HG03039 (cell line): Measurements from ENCODE around the gene MGMT.

Experiments
- ATAC-seq: cut with Tn5 transposase; IDR thresholded peaks from one replicate; pipeline ENCODE4 v1.9.1; 2021; ENCODE audit warnings: mild to moderate bottlenecking, moderate library complexity; ENCODE audit not compliant: unreplicated experiment

Gene MGMT

GRCh38 chr10:129767751-129768150 is 300.7 kb downstream of the MGMT start:
- no peak for ATAC-seq

DNA sequence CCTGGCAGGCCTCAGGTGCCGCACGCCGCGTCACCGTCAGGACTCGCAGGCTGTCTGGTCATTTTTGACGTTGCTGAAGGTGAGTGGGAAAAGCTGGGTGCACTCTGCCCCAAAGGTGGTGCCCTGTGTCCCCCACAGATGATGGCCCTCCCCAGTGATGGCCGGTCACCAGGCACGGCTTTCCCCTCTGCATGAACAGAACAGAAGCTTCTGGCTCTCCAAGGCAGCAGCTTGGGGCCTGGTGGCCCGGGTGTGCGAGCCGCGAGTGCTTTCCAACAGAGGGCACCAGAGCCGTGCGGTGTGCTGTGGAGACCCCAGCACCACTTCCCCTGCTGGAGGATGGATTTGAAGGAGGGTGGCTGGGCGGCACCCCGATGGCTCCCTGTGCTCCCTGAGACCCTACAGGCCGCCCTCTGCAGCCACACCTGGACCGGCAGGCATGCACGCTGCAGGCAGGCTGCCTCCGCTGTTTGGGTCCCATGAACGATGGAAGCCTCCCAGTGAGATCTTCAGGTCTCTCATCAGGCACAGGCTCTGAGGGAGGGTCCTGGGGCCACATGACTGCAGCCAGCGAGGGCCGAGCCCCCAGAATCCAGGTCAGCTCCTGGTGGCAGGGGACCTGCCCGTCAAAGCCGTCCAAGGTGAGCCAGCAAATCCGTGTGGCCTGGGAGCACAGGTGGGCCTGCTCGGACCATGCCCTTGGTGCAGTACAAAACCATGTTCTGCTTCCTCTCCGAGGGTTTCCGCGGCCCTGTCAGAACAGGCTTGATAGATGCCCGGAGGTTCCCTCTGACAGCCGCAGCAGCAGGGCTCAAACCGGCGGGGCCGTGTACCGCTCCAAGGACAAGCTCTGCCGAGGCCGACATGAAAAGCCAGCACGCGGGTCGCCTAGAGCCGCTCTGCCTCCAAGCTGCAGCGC is 301.7 kb downstream of the MGMT start:
- no peak for ATAC-seq

DNA sequence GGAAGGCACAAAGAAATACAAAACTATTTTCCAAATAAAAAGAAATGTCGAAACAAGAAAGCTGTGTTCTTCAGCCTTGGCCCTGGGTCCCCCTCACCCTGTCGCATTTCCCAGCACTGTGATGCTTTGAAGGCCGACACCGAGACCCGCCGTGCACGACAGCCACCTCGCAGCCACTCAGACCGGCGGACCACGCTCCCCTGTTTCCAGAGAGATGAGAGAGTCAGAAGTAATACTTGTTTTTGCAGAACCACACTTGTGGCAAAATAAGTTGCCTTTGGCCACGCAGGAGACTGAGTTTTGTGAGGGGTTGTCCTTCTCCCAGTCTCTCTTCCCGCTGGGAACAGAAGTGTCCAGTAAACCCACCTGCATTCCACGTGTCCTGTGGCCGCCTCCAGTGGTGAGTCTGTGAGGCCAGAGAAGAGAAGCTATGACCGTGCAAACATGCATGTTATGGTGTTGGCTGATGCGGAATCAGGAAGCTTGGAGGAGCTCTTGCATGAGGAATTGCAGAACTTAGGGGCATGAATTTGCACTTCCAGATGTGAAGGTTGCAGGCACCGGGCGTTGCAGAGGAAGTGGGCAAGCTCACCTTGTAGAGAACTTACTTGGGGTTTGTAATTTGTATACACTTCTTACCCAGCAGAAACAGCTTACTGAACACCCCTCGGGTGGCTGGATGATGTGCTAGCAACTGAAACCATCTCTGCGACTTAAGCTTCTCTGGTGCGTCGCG is 302.5 kb downstream of the MGMT start:
- ATAC-seq, result no peak

DNA sequence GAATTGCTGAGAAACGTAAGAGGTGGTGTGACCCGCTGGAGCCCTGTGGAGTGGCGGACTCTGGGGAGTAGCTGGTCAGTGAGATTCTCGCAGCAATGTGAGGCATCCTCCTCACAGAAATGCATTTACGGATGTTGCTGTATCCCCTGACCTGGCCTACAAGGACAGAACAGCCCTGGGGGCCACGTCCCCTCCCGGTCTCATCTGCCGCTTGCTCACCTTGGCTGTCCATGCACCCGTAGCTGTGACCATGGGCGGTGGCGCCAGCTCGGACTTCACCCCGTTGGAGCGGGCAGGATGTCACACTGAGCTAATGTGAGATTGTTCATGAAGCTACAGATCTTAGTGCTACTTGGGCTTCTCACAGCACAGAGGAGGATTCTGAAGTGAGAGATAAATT is 303.2 kb downstream of the MGMT start:
- ATAC-seq, result no peak

GRCh38 chr10:129771024-129771423 is 304.0 kb downstream of the MGMT start:
- ATAC-seq, result no peak

- no peak for ATAC-seq
Measured at GRCh38 chr10:129771576-129771975, 304.5 kb downstream of the MGMT start.

GRCh38 chr10:129771991-129772431 is 305.0 kb downstream of the MGMT start:
- ATAC-seq, result no peak

DNA sequence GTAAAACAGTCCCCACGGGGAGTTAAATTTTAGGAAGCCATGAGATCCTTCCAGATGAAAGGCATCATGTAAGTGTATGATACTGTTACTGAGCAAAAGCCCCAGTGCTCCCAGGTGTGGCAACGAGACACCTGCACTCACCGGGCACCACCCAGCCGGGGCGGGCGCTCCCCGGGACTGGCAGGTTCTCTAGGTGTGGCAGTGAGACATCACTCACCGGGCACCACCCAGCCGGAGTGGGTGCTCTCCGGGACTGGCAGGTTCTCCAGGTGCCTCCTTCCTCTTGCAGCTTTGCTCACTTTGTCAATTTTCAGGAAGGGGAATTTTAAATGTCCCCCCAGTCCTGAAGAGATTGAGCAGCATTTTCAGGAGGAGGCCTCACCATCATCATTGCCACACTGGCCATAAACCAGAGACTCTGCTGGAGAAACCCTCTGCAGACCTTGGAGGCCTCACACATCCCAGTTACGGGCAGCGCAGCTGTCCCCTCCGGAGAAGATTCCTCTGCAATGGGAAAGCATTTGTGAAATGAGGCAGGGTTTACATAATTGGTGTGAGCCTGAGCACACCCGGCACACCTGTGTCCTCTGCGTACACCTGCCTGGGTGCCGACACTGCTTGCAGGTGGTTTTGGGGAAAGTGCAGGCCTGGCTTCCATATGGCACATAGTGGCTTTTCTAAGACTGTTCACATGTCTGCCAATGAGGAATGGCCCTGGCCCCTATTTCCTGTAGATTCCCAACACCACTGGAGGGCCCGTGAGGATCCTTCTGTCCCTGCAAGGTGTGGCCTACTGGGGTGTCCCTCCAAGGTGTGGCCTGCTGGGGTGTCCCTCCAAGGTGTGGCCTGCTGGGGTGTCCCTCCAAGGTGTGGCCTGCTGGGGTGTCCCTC is 305.7 kb downstream of the MGMT start:
- ATAC-seq, result no peak

DNA sequence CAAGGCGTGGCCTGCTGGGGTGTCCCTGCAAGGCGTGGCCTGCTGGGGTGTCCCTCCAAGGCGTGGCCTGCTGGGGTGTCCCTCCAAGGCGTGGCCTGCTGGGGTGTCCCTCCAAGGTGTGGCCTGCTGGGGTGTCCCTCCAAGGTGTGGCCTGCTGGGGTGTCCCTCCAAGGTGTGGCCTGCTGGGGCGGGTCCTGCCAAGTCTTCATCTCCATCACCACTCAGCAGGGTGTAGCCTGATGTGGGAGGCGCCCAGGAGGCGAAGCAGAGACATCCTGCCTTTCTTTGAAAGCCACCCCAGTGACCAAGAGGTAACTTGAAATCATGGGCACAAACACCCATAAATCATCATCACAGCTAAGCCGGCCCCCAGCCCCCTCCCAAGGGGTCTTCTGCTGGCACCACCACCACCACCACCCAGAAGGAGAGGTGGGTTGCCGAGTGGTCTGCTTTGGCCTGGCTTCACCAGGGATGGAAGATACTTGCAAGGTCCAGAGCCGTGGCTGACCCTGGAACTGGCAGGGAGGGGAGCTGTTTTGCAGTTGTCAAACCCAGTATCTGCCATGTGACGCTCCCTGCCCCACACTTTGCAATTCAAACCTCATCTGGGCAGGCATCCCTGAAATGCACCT is 306.4 kb downstream of the MGMT start:
- no peak for ATAC-seq

DNA sequence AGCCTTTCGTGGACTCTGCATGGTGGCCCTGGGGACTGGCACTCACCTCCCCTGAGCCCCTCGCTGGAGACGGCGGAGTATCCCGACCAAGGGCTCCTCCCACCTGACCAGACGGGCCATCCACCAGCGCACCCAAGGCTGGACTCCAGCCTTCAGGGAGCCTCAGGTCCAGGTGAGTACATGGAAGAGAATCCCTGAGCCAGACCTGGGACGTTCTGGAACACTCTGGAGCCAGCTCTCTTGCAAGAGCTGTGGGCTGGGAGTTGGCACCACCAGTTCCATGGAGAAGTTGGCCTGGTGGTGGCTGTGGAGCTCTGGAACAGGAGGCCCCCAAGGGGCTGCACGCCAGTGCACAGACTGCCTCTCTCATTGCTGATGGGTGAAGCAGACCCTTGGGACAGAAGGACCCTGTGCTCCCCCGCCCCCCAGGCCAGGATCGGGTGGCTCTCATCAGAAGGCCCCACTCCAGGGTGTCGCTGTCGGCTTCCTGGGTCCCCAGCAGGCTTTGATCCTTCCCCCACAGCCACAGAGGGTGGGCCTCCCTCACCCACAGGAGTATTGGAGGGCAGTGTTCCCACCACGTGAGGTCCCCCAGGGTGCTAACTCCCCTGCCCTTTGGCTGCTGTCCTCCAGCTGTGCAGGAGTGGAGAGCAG is 307.2 kb downstream of the MGMT start:
- ATAC-seq, result no peak

DNA sequence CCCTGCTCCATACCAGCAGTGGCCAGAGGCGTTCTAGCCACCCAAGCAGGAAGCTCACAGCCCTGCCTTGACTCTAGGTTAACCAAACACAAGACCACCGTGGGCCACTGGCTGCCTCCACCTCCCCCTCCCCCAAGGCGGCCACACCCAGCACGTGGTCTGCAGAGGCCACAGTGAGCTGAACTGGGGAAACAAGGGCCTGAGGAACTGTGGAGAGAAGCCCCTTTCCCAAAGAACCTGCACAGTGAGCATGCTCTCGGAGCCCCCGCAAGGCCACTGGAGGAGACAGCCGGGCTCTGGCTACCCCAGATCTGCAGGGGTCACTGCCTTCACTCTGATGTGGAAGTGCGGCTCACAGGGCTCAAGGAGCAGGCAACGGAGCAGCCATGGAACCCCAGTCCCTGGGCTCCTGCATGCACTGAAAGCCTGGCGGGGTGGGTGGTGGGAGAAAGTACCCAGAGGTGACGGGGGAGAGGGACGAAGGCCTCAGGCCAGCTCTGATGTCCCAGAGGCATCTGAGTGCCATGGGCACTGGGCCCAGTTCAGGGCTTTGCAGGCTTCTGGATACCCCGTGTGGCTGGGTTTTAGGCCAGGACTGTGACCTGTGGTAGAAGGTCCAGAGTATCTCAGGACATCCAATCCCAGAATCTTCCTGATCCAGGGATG is 307.8 kb downstream of the MGMT start:
- ATAC-seq, result no peak

- no peak for ATAC-seq
Measured at GRCh38 chr10:129775681-129776080, 308.6 kb downstream of the MGMT start.

- no peak for ATAC-seq
Measured at GRCh38 chr10:129777687-129778086, 310.6 kb downstream of the MGMT start.

DNA sequence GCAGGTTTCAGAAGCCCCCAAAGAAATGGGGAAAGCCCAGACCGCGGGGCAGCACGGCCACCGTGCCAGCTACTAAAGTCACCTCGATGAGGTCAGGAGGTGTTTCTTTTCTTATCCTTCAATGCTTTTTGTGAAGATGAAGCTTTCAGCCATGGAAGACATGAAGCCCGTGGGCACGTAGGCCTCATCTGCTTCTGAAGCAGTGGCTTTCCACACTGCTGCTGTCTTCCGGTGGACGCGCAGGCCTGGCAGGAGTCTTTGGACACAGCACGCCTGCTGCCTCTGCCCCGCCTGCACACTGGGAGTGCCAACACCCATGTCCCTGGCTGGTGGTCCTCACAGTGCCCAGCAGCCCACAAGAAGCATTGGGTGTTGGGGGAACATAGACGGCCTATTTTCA is 311.5 kb downstream of the MGMT start:
- ATAC-seq, result no peak

DNA sequence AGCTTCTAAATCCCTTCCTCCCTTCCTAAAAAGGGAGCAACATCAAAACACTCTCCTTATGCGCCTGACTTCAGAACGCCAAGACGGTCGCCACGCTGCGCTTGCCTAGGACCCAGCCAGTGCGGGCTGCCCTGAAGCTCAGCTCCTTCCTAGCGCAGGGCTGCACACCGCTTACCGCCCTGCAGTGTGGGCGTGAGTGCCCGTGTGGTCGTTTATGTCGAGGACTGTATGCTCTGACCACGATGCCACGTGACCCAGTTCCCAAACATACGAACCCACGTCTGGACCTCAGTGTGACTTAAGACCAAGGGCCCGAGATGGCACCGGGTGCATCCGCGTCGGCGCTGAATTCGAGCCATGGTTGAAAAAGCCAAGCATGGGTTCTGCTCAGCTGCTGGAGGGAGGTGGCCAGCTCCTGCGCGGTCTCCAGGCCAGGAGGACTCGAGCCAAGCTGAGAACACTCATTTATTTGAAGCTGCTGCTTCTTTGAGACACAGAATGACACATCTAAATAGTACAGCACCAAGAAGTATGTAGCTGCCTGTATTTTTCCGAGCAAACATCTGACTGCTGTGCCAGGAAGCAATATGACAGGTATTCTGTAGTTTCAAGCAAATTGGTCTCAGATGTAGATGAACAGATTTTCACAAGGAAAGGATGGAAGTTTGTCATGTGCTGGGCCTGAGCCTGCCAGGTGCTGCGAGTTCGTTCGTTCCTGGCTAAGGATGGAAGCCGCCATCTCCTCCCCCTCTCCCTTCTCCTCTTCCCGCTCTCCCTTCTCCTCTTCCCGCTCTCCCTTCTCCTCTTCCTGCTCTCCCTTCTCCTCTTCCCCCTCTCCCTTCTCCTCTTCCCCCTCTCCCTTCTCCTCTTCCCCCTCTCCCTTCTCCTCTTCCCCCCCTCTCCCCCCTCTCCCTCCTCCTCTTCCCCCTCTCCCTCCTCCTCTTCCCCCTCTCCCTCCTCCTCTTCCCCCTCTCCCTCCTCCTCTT is 312.4 kb downstream of the MGMT start:
- no peak for ATAC-seq

- no peak for ATAC-seq
Measured at GRCh38 chr10:129780198-129780597, 313.2 kb downstream of the MGMT start.

DNA sequence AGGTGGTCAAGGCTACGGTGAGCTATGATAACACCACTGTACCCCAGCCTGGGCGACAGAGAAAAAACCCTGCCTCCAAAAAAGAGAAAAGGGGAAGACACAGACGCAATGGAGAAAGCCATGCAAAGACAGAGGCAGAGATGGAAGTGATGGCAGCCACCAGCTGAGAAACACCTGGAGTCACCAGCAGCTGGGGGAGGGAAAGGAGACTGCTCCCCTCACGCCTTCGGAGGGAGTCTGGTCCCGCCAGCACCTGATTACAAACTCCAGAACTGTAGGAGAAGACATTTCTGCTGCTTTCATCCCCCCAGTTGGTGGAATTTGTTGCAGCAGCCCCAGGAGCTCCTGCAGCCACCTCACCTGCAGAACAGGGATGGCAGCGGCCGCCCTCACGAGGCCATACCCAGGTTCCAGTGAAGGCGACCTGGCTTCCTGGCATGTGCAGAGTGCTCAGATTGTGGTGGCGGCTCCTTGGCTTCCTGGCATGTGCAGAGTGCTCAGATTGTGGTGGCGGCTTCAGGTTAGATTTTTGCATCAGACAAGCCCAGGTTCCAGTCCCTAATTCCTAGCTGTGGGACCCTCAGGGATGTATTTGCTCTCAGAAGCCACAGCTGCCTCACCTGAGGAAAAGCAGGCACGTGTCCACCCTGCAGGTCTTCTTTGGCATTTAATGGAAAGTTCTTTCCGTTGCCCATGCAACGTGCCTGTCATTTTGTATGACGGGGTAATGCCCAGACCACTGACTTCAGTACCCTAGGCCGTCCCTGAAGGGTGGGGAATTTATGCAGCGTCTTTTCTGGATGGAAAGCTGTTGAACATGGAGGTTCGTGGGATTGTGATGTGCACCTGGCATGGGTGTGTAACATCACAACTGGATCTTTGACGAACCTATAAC is 314.1 kb downstream of the MGMT start:
- no peak for ATAC-seq
